ENCODE data around the gene ANO7. TPM values are rescaled to one million over a fixed set of nuclear protein-coding genes. Genes with fewer than 3 reads are reported as not detected.

ANO7 gene
- total RNA-seq, 2 donors from 2014 or later: 0.99 to 1.6 TPM

- 61 to 74% methylated on average over 10 to 34 of the region's 42 CpGs for WGBS, 2 donors
These were observed 11.7 kb downstream of the ANO7 start for GRCh38 chr2:241199897-241200821.

GRCh38 chr2:241200822-241201395 is 12.4 kb downstream of the ANO7 start:
- H3K4me1 ChIP-seq: no peaks in the 10 kb centered on the region
- no peak overlapping the region for H3K27ac ChIP-seq
- DNase-seq: no peak
- TF ChIP-seq CTCF (IDR thresholded peaks at IDR 0.05): no peak
- TF ChIP-seq POLR2A (IDR thresholded peaks at IDR 0.05): no peak
- H3K36me3 ChIP-seq (replicated peaks in 1 of 2; ENCODE audit: insufficient read depth in 1 of 2, low read depth in 2 of 2): no peaks in the 10 kb centered on the region
- ATAC-seq: no peak
- H3K27me3 ChIP-seq: no peaks in the 10 kb centered on the region
- intact Hi-C loops (cut with DNase I): no loop called here
- no peak overlapping the region for H3K4me3 ChIP-seq
- H3K9me3 ChIP-seq: no peaks in the 10 kb centered on the region
- WGBS, 2 donors: 63 to 86% methylated on average over 12 to 14 of the region's 21 CpGs

More at GRCh38 chr2:241199897-241200821, 11.7 kb downstream of the ANO7 start:
- no peak for DNase-seq
- H3K4me3 ChIP-seq: no peak overlapping the region
- H3K27me3 ChIP-seq: no peaks in the 10 kb centered on the region
- no peaks in the 10 kb centered on the region for H3K36me3 ChIP-seq (replicated peaks in 1 of 2; ENCODE audit: insufficient read depth in 1 of 2, low read depth in 2 of 2)
- H3K4me1 ChIP-seq: no peaks in the 10 kb centered on the region
- TF ChIP-seq CTCF (IDR thresholded peaks at IDR 0.05) (no peak), POLR2A (IDR thresholded peaks at IDR 0.05) (no peak)
- ATAC-seq: no peak
- no peak overlapping the region for H3K27ac ChIP-seq
- intact Hi-C loops (cut with DNase I): no loop called here
- no peaks in the 10 kb centered on the region for H3K9me3 ChIP-seq

GRCh38 chr2:241201445-241202267 is 13.2 kb downstream of the ANO7 start:
- ATAC-seq: no peak

GRCh38 chr2:241202268-241202585 is 13.8 kb downstream of the ANO7 start:
- ATAC-seq (no peak), DNase-seq (no peak)
- intact Hi-C loops (cut with DNase I): no loop called here
- Histone ChIP-seq H3K4me1 (no peaks in the 10 kb centered on the region), H3K36me3 (replicated peaks in 1 of 2; ENCODE audit: insufficient read depth in 1 of 2, low read depth in 2 of 2) (no peaks in the 10 kb centered on the region), H3K27ac (no peak overlapping the region), H3K9me3 (no peaks in the 10 kb centered on the region), H3K4me3 (no peak overlapping the region), H3K27me3 (no peaks in the 10 kb centered on the region)
- WGBS, 2 donors: 89 to 95% methylated on average over 15 of the region's 15 CpGs
- TF ChIP-seq CTCF (IDR thresholded peaks at IDR 0.05) (no peak), POLR2A (IDR thresholded peaks at IDR 0.05) (no peak)

More at GRCh38 chr2:241201445-241202267, 13.2 kb downstream of the ANO7 start:
- intact Hi-C loops (cut with DNase I): no loop called here
- 74 to 87% methylated on average over 3 to 24 of the region's 24 CpGs for WGBS, 2 donors
- Histone ChIP-seq H3K27ac (no peak overlapping the region), H3K27me3 (no peaks in the 10 kb centered on the region), H3K36me3 (replicated peaks in 1 of 2; ENCODE audit: insufficient read depth in 1 of 2, low read depth in 2 of 2) (no peaks in the 10 kb centered on the region), H3K4me1 (no peaks in the 10 kb centered on the region), H3K4me3 (no peak overlapping the region), H3K9me3 (no peaks in the 10 kb centered on the region)
- DNase-seq: no peak
- TF ChIP-seq CTCF (IDR thresholded peaks at IDR 0.05): no peak
- TF ChIP-seq POLR2A (IDR thresholded peaks at IDR 0.05): no peak
